GM12891 (cell line): Measurements from ENCODE around the gene GPR17.

Experiments used
- POLR2A ChIP-seq: IDR thresholded peaks from 2 replicates; pipeline ENCODE4 v1.6.1; 2011; ENCODE audit warnings: low read depth, low read length, control low read depth
- POLR2AphosphoS5 ChIP-seq: IDR thresholded peaks from 2 replicates; pipeline ENCODE4 v1.6.1; 2011; ENCODE audit warnings: low read depth, low read length, control low read depth
- POU2F2 ChIP-seq: IDR thresholded peaks from 2 replicates; pipeline ENCODE4 v1.6.1; 2011; ENCODE audit warnings: low read depth, mild to moderate bottlenecking, control low read depth, low read length, moderate library complexity
- SPI1 ChIP-seq: IDR thresholded peaks from 2 replicates; pipeline ENCODE4 v1.6.1; 2011; ENCODE audit warnings: low read depth, low read length, control low read depth

DNA sequence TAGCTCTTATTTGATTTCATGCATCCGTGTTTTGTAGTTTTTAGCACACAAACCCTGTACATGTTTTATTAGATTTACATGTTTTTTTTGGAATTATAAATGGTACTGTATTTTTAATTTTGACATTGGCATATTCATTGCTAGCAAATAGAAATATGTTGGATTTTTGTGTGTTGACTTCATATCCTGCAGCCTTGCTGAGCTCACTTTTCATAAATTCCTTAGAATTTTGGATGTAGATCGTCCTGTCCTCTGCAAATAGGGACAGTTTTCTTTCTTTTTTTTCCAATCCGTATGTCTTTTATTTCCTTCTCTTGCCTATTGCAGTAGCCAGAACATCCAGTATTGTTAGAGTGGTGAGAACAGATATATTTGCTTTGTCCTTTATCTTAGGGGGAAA lies 46.7 kb upstream of the GPR17 start:
- TF ChIP-seq POLR2AphosphoS5 (no peak), POLR2A (no peak), SPI1 (no peak), POU2F2 (no peak)
